Stimulated activated CD4-positive, alpha-beta T cell treated with anti-CD3 and anti-CD28 coated beads, Interleukin-4, amount 100 ng/mL, for 4 hours (primary cell): ENCODE data around the gene NBPF14.
"Not testable (repeated sequence)": the region's sequence is repeated elsewhere in the genome, so short reads cannot be mapped to it uniquely, and the experiment has no call there.

Experiments
- DNase-seq, 2 experiments: peaks; one replicate each; pipeline ENCODE4 v3.0.0-alpha.2; 2020

NBPF14 gene

GRCh38 chr1:148595911-148596310 is at the start of gene NBPF14:
Gene NBPF14 (minus strand): TSS chr1:148596011. CDS start chr1:148595717, 294 bp downstream.
- not testable (repeated sequence) for DNase-seq

- not testable (repeated sequence) for DNase-seq
Measured at GRCh38 chr1:148625451-148625850, 29.6 kb upstream of the NBPF14 start.

GRCh38 chr1:148618216-148618615 is 22.4 kb upstream of the NBPF14 start:
- not testable (repeated sequence) for DNase-seq

- not testable (repeated sequence) for DNase-seq
Measured at GRCh38 chr1:148605266-148605665, 9.5 kb upstream of the NBPF14 start.

- not testable (repeated sequence) for DNase-seq
Measured at GRCh38 chr1:148595360-148595759, 451 bp downstream of the NBPF14 start.

- DNase-seq: not testable (repeated sequence)
Measured at GRCh38 chr1:148591098-148591497, 4.7 kb downstream of the NBPF14 start.

- not testable (repeated sequence) for DNase-seq
Measured at GRCh38 chr1:148532158-148532557, 63.7 kb downstream of the NBPF14 start.

GRCh38 chr1:148529101-148529567 is 66.7 kb downstream of the NBPF14 start:
- peak; percentile 65 to 68 for DNase-seq

- not testable (repeated sequence) for DNase-seq
Measured at GRCh38 chr1:148528591-148528990, 67.2 kb downstream of the NBPF14 start.

GRCh38 chr1:148526587-148526986 is 69.2 kb downstream of the NBPF14 start:
- not testable (repeated sequence) for DNase-seq

- not testable (repeated sequence) for DNase-seq
Measured at GRCh38 chr1:148523205-148524144, 72.3 kb downstream of the NBPF14 start.

- DNase-seq: peak; percentile 78 to 85
Measured at GRCh38 chr1:148522561-148523204, 73.1 kb downstream of the NBPF14 start.

- peak; percentile 73 to 87 for DNase-seq
Measured at GRCh38 chr1:148522072-148522471, 73.7 kb downstream of the NBPF14 start.

GRCh38 chr1:148514310-148514709 is 81.5 kb downstream of the NBPF14 start:
- DNase-seq: not testable (repeated sequence)

GRCh38 chr1:148512571-148513184 is 83.1 kb downstream of the NBPF14 start:
- DNase-seq: not testable (repeated sequence)

- not testable (repeated sequence) for DNase-seq
Measured at GRCh38 chr1:148493933-148494332, 101.9 kb downstream of the NBPF14 start.

- DNase-seq: not testable (repeated sequence)
Measured at GRCh38 chr1:148483029-148483428, 112.8 kb downstream of the NBPF14 start, which contains the start of gene PPIAL4G. Gene PPIAL4G (minus strand): TSS chr1:148483302. CDS start chr1:148483252, 50 bp downstream.
